Naive thymus-derived CD4-positive, alpha-beta T cell (primary cell): Measurements from ENCODE around the gene ELAVL1. TPM values are rescaled to one million over a fixed set of nuclear protein-coding genes. Genes with fewer than 3 reads are reported as not detected.

Experiments used
- ATAC-seq: fragments of 150-1000 bp; cut with Tn5 transposase; 2 replicates; pipeline ENCODE4 v1.10.0; 2021; ENCODE audit warnings: mild to moderate bottlenecking, moderate library complexity
- CTCF ChIA-PET: fragments of 350-600 bp; sonication (Branson Sonifier 250); formaldehyde crosslinking; loops from one replicate; lab custom pipeline; 2021; ENCODE audit warnings: antibody characterized with exemption; lab: Charles Lee
- POLR2A ChIA-PET: fragments of 350-600 bp; sonication (Branson Sonifier 250); formaldehyde crosslinking; loops from one replicate; lab custom pipeline; 2021; ENCODE audit warnings: antibody characterized with exemption, inconsistent platforms; lab: Charles Lee
- DNase-seq, 9 donors: peaks; one replicate each; pipeline versions ENCODE4 v3.0.0 to v3.0.0-alpha.2; 2020 to 2022; ENCODE audit warnings: mixed read lengths in 1 of 9
- H3K27ac ChIP-seq: one replicate; pipeline ENCODE4 v1.7.0; 2013; ENCODE audit warnings: mild to moderate bottlenecking, low read depth, low read length, moderate library complexity
- H3K27me3 ChIP-seq, 2 donors: one replicate each; pipeline ENCODE4 v1.7.0; 2013; ENCODE audit warnings: low read length in 2 of 2, mild to moderate bottlenecking in 2 of 2, moderate library complexity in 2 of 2; ENCODE audit not compliant: control insufficient read depth in 2 of 2, insufficient read depth in 2 of 2
- H3K36me3 ChIP-seq, 3 experiments: 1 replicate in 2 of 3; 2 replicates in 1 of 3; pipeline ENCODE4 v1.7.0; 2013; ENCODE audit warnings: low read length in 3 of 3, mild to moderate bottlenecking in 3 of 3, moderate library complexity in 1 of 3; ENCODE audit not compliant: insufficient read depth in 3 of 3, control insufficient read depth in 2 of 3
- H3K4me1 ChIP-seq, 2 donors: one replicate each; pipeline ENCODE4 v1.7.0; 2013; ENCODE audit warnings: low read length in 2 of 2, mild to moderate bottlenecking in 2 of 2, moderate library complexity in 1 of 2; ENCODE audit not compliant: control insufficient read depth in 2 of 2, insufficient read depth in 2 of 2
- H3K4me3 ChIP-seq: 2 replicates; pipeline ENCODE4 v1.7.0; 2013; ENCODE audit warnings: mild to moderate bottlenecking, low read length
- H3K9me3 ChIP-seq, 3 experiments: 1 replicate in 2 of 3; 2 replicates in 1 of 3; pipeline ENCODE4 v1.7.0; 2013; ENCODE audit warnings: low read length in 3 of 3; ENCODE audit not compliant: control insufficient read depth in 2 of 3
- H3K27ac Mint-ChIP-seq, 9 donors: one replicate each; pipeline ENCODE4 v1.8.0; 2020 to 2022; ENCODE audit warnings: mixed read lengths in 9 of 9, mild to moderate bottlenecking in 8 of 9, moderate library complexity in 5 of 9, inconsistent platforms in 2 of 9
- H3K27me3 Mint-ChIP-seq, 5 donors: one replicate each; pipeline ENCODE4 v1.8.0; 2021 to 2022; ENCODE audit warnings: mixed read lengths in 5 of 5, mild to moderate bottlenecking in 1 of 5
- H3K36me3 Mint-ChIP-seq, 5 donors: one replicate each; pipeline ENCODE4 v1.8.0; 2020 to 2022; ENCODE audit warnings: mixed read lengths in 5 of 5, mild to moderate bottlenecking in 3 of 5, inconsistent platforms in 1 of 5
- H3K4me1 Mint-ChIP-seq, 7 donors: one replicate each; pipeline ENCODE4 v1.8.0; 2020 to 2022; ENCODE audit warnings: mixed read lengths in 7 of 7, mild to moderate bottlenecking in 3 of 7, inconsistent platforms in 1 of 7
- H3K4me3 Mint-ChIP-seq, 10 donors: one replicate each; pipeline ENCODE4 v1.8.0; 2020 to 2022; ENCODE audit warnings: mild to moderate bottlenecking in 10 of 10, mixed read lengths in 10 of 10, moderate library complexity in 6 of 10, inconsistent platforms in 2 of 10
- H3K9me3 Mint-ChIP-seq, 11 donors: one replicate each; pipeline ENCODE4 v1.8.0; 2020 to 2022; ENCODE audit warnings: mixed read lengths in 11 of 11, mild to moderate bottlenecking in 4 of 11, inconsistent platforms in 1 of 11, moderate library complexity in 1 of 11
- intact Hi-C, 2 donors: fragments of 100-400 bp; cut with micrococcal nuclease; formaldehyde crosslinking; loops; one replicate each; pipeline ENCODE4 v1.15.1; 2023
- polyA plus RNA-seq, 2 donors: library from polyadenylated mRNA; unstranded; fragments of 300-500 nt; fragmentation: Illumina TruSeq; gene quantifications; one replicate each; pipeline ENCODE4 v1.2.3, GENCODE V29; 2021
- total RNA-seq, 6 experiments: library from RNA in 5 of 6; stranded (reverse) in 5 of 6; gene quantifications; 1 replicate in 5 of 6; 2 replicates in 1 of 6; pipeline ENCODE4 v1.2.3 and lab custom pipeline; 2021 to 2026

The ELAVL1 gene
- total and polyA plus RNA-seq, 7 experiments from 2014 or later, result 32.4 to 117 (median 49.6) TPM

GRCh38 chr19:7985481-7985911 lies 19.9 kb downstream of the ELAVL1 start:
- no peaks in the 10 kb centered on the region for H3K4me1 ChIP-seq
- Mint-ChIP-seq H3K4me1 (peaks cover 0 to 20% (median 8%) of the 10 kb centered on the region in 7 donors), H3K27ac (peak overlapping the region in 1 of 9 donors; percentile 52), H3K36me3 (peaks cover 0 to 34% (median 6%) of the 10 kb centered on the region in 5 donors), H3K9me3 (no peaks in the 10 kb centered on the region), H3K27me3 (no peaks in the 10 kb centered on the region), H3K4me3 (no peak overlapping the region)
- H3K9me3 ChIP-seq, result no peaks in the 10 kb centered on the region
- peaks cover 0 to 98% (median 22%) of the 10 kb centered on the region in 3 experiments for H3K36me3 ChIP-seq
- no peaks in the 10 kb centered on the region for H3K27me3 ChIP-seq
- DNase-seq (no peak), ATAC-seq (no peak)
- CTCF ChIA-PET, result interaction anchor here (1.7 kb wide), 1 partner anchor 16 kb away, joined by 4 read pairs; no protein-coding TSS in a partner anchor
- intact Hi-C loops, result no loop called here
- POLR2A ChIA-PET, result no interaction called here
- H3K27ac ChIP-seq, result no peak overlapping the region
- no peak overlapping the region for H3K4me3 ChIP-seq

GRCh38 chr19:7983995-7984837 lies 21.2 kb downstream of the ELAVL1 start:
- H3K27ac ChIP-seq, result no peak overlapping the region
- DNase-seq (no peak), ATAC-seq (no peak)
- H3K4me3 ChIP-seq, result no peak overlapping the region
- H3K9me3 Mint-ChIP-seq, result no peaks in the 10 kb centered on the region
- H3K27me3 ChIP-seq, result no peaks in the 10 kb centered on the region
- CTCF ChIA-PET, result interaction anchor here (0.9 kb wide), 1 partner anchor 18 kb away, joined by 3 read pairs; no protein-coding TSS in a partner anchor
- H3K36me3 Mint-ChIP-seq, result peaks cover 0 to 34% (median 6%) of the 10 kb centered on the region in 5 donors
- no peak overlapping the region for H3K4me3 Mint-ChIP-seq
- POLR2A ChIA-PET, result interaction anchor here (0.7 kb wide), 1 partner anchor 41 kb away, joined by 3 read pairs; the partner anchor contains the start of gene TIMM44
- no peaks in the 10 kb centered on the region for H3K4me1 ChIP-seq
- peaks cover 0 to 98% (median 28%) of the 10 kb centered on the region in 3 experiments for H3K36me3 ChIP-seq
- peak overlapping the region in 1 of 9 donors; percentile 29 for H3K27ac Mint-ChIP-seq
- peaks cover 0 to 20% (median 8%) of the 10 kb centered on the region in 7 donors for H3K4me1 Mint-ChIP-seq
- H3K9me3 ChIP-seq, result no peaks in the 10 kb centered on the region
- intact Hi-C loops, result no loop called here
- H3K27me3 Mint-ChIP-seq, result no peaks in the 10 kb centered on the region

DNA sequence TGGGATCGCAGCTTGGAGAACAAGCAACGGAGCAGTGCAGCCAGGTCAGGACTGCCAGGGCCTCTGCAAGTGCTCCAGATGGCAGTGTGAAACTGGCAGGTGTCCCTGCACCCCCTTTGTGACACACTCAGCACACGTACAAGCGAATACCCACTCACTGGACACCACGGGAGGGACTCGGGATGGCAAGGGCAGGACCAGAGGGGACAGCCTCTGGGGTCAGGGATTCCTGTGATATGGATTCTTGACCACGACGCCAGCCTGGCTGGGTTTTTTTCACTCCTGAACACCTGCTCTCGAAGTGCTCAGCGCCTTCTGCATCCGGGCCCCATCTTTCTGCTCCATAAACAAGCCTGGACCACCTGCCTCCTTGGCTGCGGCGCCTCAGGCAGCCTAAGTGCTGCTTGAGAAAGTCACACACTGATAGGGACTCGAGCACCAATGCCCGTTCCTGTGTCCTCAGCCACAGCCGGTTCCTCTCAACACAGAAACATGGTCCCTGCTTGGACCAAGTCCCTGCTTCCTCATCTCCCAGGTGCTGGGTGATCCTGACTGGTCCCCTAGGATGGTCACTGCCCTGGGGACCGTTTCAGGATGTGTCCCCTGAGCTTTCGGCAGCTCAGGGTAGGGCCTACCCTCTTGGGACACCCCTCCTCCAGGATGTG lies 22.0 kb downstream of the ELAVL1 start:
- Histone ChIP-seq H3K27me3 (no peaks in the 10 kb centered on the region), H3K9me3 (no peaks in the 10 kb centered on the region), H3K4me3 (no peak overlapping the region), H3K4me1 (no peaks in the 10 kb centered on the region), H3K36me3 (peaks cover 0 to 98% (median 28%) of the 10 kb centered on the region in 3 experiments), H3K27ac (no peak overlapping the region)
- H3K27ac Mint-ChIP-seq, result no peak overlapping the region
- DNase-seq (no peak), ATAC-seq (no peak)
- no peaks in the 10 kb centered on the region for H3K27me3 Mint-ChIP-seq
- peaks cover 0 to 20% (median 8%) of the 10 kb centered on the region in 7 donors for H3K4me1 Mint-ChIP-seq
- no peak overlapping the region for H3K4me3 Mint-ChIP-seq
- ChIA-PET POLR2A (interaction anchor here (0.7 kb wide), 1 partner anchor 40 kb away, joined by 3 read pairs; the partner anchor contains the start of gene TIMM44), CTCF (interaction anchor here (0.9 kb wide), 1 partner anchor 19 kb away, joined by 3 read pairs; no protein-coding TSS in a partner anchor)
- H3K9me3 Mint-ChIP-seq, result no peaks in the 10 kb centered on the region
- intact Hi-C loops, result no loop called here
- H3K36me3 Mint-ChIP-seq, result peaks cover 0 to 27% (median 6%) of the 10 kb centered on the region in 5 donors

GRCh38 chr19:7982651-7983099 lies 22.8 kb downstream of the ELAVL1 start:
- Histone ChIP-seq H3K27ac (no peak overlapping the region), H3K27me3 (no peaks in the 10 kb centered on the region), H3K9me3 (no peaks in the 10 kb centered on the region), H3K36me3 (peaks cover 0 to 98% (median 24%) of the 10 kb centered on the region in 3 experiments), H3K4me1 (no peaks in the 10 kb centered on the region), H3K4me3 (no peak overlapping the region)
- no peaks in the 10 kb centered on the region for H3K9me3 Mint-ChIP-seq
- no peak overlapping the region for H3K27ac Mint-ChIP-seq
- H3K4me1 Mint-ChIP-seq, result peaks cover 0 to 13% (median 5%) of the 10 kb centered on the region in 7 donors
- no peak for DNase-seq
- ATAC-seq, result no peak
- H3K27me3 Mint-ChIP-seq, result no peaks in the 10 kb centered on the region
- peaks cover 0 to 19% (median 6%) of the 10 kb centered on the region in 5 donors for H3K36me3 Mint-ChIP-seq
- POLR2A ChIA-PET, result no interaction called here
- no peak overlapping the region for H3K4me3 Mint-ChIP-seq
- intact Hi-C loops, result no loop called here
- CTCF ChIA-PET, result no interaction called here

DNA sequence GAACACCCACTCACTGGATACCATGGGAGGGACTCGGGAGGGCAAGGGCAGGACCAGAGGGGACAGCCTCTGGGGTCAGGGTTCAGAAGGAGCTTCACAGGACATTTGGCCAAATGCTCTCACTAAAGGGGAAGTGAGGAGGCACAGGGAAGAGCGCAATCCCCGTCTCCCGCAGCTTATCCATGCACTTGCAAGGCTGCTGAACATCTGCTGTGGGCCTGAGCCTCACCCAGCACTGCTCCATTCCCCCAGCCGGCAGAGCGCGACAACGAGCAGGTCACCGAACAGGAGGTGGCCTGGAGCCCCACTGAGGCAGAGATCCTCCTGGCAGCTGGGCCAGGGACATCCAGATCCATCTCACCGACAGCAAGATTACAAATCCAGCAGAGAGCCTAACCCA lies 23.3 kb downstream of the ELAVL1 start:
- no peaks in the 10 kb centered on the region for H3K4me1 ChIP-seq
- no peak overlapping the region for H3K27ac ChIP-seq
- H3K4me1 Mint-ChIP-seq, result peaks cover 0 to 9% (median 5%) of the 10 kb centered on the region in 7 donors
- POLR2A ChIA-PET, result no interaction called here
- no peaks in the 10 kb centered on the region for H3K27me3 ChIP-seq
- intact Hi-C loops, result no loop called here
- H3K4me3 ChIP-seq, result no peak overlapping the region
- CTCF ChIA-PET, result no interaction called here
- ATAC-seq (no peak), DNase-seq (no peak)
- H3K9me3 Mint-ChIP-seq, result no peaks in the 10 kb centered on the region
- H3K9me3 ChIP-seq, result no peaks in the 10 kb centered on the region
- no peak overlapping the region for H3K27ac Mint-ChIP-seq
- peaks cover 0 to 98% (median 21%) of the 10 kb centered on the region in 3 experiments for H3K36me3 ChIP-seq
- H3K27me3 Mint-ChIP-seq, result no peaks in the 10 kb centered on the region
- H3K4me3 Mint-ChIP-seq, result no peak overlapping the region
- H3K36me3 Mint-ChIP-seq, result peaks cover 0 to 16% (median 6%) of the 10 kb centered on the region in 5 donors

- POLR2A ChIA-PET, result no interaction called here
- Histone ChIP-seq H3K4me3 (no peak overlapping the region), H3K27ac (no peak overlapping the region), H3K4me1 (no peaks in the 10 kb centered on the region), H3K36me3 (peaks cover 0 to 99% (median 20%) of the 10 kb centered on the region in 3 experiments), H3K27me3 (no peaks in the 10 kb centered on the region), H3K9me3 (no peaks in the 10 kb centered on the region)
- H3K9me3 Mint-ChIP-seq, result no peaks in the 10 kb centered on the region
- peaks cover 0 to 9% (median 5%) of the 10 kb centered on the region in 7 donors for H3K4me1 Mint-ChIP-seq
- H3K4me3 Mint-ChIP-seq, result no peak overlapping the region
- intact Hi-C loops, result no loop called here
- DNase-seq, result no peak
- H3K27me3 Mint-ChIP-seq, result no peaks in the 10 kb centered on the region
- H3K27ac Mint-ChIP-seq, result no peak overlapping the region
- ATAC-seq, result no peak
- CTCF ChIA-PET, result no interaction called here
- H3K36me3 Mint-ChIP-seq, result peaks cover 0 to 16% (median 6%) of the 10 kb centered on the region in 5 donors
Observed at GRCh38 chr19:7981661-7982060, 23.8 kb downstream of the ELAVL1 start.
